ENCODE data around the gene ATXN7L1.

DNA sequence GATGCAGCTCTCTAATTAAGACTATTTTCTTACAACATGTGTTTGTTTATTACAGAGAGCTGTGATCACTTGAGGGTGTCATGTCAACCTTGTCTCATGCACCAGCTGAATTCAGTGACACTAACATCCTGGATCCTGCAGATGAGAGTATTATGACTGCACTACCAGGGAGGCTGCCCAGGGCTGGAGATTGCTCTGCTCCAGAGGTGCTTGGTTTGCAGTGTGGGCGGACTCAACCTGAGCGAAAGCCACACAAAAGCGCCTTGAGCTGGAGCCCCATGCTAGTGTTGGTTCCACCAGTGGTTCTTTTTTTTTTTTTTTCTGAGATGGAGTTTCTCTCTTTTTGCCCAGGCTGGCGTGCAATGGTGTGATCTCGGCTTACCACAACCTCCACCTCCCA, 33.8 kb upstream of the ATXN7L1 start:
- TF ChIP-seq, protein P1, sequence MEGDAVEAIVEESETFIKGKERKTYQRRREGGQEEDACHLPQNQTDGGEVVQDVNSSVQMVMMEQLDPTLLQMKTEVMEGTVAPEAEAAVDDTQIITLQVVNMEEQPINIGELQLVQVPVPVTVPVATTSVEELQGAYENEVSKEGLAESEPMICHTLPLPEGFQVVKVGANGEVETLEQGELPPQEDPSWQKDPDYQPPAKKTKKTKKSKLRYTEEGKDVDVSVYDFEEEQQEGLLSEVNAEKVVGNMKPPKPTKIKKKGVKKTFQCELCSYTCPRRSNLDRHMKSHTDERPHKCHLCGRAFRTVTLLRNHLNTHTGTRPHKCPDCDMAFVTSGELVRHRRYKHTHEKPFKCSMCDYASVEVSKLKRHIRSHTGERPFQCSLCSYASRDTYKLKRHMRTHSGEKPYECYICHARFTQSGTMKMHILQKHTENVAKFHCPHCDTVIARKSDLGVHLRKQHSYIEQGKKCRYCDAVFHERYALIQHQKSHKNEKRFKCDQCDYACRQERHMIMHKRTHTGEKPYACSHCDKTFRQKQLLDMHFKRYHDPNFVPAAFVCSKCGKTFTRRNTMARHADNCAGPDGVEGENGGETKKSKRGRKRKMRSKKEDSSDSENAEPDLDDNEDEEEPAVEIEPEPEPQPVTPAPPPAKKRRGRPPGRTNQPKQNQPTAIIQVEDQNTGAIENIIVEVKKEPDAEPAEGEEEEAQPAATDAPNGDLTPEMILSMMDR (conservative IDR thresholded peaks at IDR 0.05; ENCODE audit: low read depth, low read length) = no peak
- TF ChIP-seq EZH2 (IDR thresholded peaks at IDR 0.05; ENCODE audit: borderline replicate concordance, low read depth, low read length, poor library complexity, severe bottlenecking) = no peak
